Measurements from ENCODE around the gene AUTS2. TPM values are rescaled to one million over a fixed set of nuclear protein-coding genes. Genes with fewer than 3 reads are reported as not detected.
"Not testable (repeated sequence)": the region's sequence is repeated elsewhere in the genome, so short reads cannot be mapped to it uniquely, and the experiment has no call there.

The AUTS2 gene
- polyA plus RNA-seq, 3 donors: 3.1 to 8.3 (median 7.9) TPM

- 82 to 94% (median 92%) methylated on average over 17 of the region's 17 CpGs for WGBS, 3 donors
- H3K27ac ChIP-seq (ENCODE audit: low read depth, low read length): no peak overlapping the region
These were observed 1040.2 kb downstream of the AUTS2 start for GRCh38 chr7:70638158-70639107.

DNA sequence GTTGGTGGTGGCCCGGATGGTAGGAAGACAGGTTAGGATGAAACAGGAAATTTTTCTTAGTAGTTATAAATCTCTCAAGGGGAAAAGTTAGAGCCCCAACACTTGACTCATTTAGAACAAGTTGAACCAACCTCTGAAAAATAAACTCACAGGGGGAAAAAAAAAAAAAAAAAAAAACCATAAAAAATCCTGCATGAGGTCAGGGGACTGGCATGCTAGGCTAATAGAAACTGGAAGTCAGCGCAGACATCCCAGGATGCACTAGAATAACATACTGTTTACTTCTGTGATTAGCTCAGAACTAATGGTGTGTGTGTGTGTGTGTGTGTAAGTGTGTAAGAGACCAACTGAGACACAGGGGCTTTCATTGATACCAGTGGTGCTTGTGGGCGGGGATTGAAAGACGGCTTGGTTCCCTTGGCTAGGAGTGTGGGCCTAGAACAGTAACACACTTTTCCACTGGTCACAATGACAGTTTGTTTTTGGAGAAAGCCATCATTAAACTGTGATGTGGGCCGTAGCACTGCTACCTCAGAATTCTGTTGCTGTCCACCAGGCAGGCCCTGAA, 1042.1 kb downstream of the AUTS2 start:
- H3K27ac ChIP-seq (ENCODE audit: low read depth, low read length): no peak overlapping the region
- 88 to 98% (median 91%) methylated on average over 5 of the region's 5 CpGs for WGBS, 3 donors

DNA sequence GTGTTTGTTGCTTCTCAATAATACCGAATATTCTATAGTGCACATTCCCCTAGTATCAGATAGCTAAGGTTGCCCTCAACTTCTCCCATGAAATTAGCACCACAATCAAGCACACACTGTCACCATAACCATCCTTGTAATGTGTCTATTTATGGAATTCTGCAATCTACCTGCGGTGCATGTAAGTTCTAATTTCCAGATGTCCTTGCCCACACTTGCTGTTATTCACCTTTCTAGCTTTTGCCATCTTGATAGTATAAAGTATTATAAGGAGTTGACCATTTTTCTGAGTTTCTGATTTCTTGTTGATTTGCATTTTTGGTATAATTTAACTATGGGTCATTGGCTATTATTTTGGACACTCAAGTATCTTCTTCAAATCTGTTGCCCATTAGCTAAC, 1043.6 kb downstream of the AUTS2 start:
- 94 to 96% (median 95%) methylated on average over 2 of the region's 2 CpGs for WGBS, 3 donors

GRCh38 chr7:70645279-70645678, 1047.0 kb downstream of the AUTS2 start:
- H3K27ac ChIP-seq (ENCODE audit: low read depth, low read length): no peak overlapping the region
- 81 to 92% (median 82%) methylated on average over 8 of the region's 8 CpGs for WGBS, 3 donors

More for the DNA sequence above, 1043.6 kb downstream of the AUTS2 start:
- H3K27ac ChIP-seq (ENCODE audit: low read depth, low read length): no peak overlapping the region

- WGBS, 3 donors: 74 to 92% (median 91%) methylated on average over 10 of the region's 10 CpGs
- no peak overlapping the region for H3K27ac ChIP-seq (ENCODE audit: low read depth, low read length)
These were observed 1047.6 kb downstream of the AUTS2 start for GRCh38 chr7:70645876-70646351.

- no peak overlapping the region for H3K27ac ChIP-seq (ENCODE audit: low read depth, low read length)
- 89 to 93% (median 92%) methylated on average over 14 of the region's 14 CpGs for WGBS, 3 donors
These were observed 1048.4 kb downstream of the AUTS2 start for GRCh38 chr7:70646536-70647248.

- 76 to 90% (median 79%) methylated on average over 9 of the region's 9 CpGs for WGBS, 3 donors
- no peak overlapping the region for H3K27ac ChIP-seq (ENCODE audit: low read depth, low read length)
These were observed 1049.7 kb downstream of the AUTS2 start for GRCh38 chr7:70647801-70648498.

GRCh38 chr7:70648499-70648861, 1050.2 kb downstream of the AUTS2 start:
- WGBS, 3 donors: 91 to 93% (median 92%) methylated on average over 7 of the region's 7 CpGs

GRCh38 chr7:70649323-70649722, 1051.0 kb downstream of the AUTS2 start:
- H3K27ac ChIP-seq (ENCODE audit: low read depth, low read length): no peak overlapping the region
- 88 to 95% (median 95%) methylated on average over 5 of the region's 5 CpGs for WGBS, 3 donors

More at GRCh38 chr7:70648499-70648861, 1050.2 kb downstream of the AUTS2 start:
- not testable (repeated sequence) for H3K27ac ChIP-seq (ENCODE audit: low read depth, low read length)

DNA sequence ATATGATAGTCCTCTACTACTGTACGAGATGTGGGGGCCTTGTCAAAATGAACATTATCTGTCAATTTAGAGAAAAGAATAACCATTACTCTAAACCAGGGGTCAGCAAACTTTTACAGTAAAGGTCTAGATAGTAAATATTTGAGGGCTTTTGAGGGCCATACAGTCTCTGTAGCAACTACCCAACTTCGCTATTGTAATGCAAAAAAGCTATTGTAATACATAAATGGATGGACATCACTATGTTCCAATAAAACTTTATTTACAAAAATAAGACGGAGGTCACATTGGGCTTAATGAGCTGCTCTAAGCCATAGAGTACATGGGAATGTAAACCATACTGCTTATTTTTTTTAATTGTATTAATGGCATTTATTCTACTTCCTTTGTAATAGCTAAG, 1055.9 kb downstream of the AUTS2 start:
- 91 to 100% (median 95%) methylated on average over 3 of the region's 3 CpGs for WGBS, 3 donors
- H3K27ac ChIP-seq (ENCODE audit: low read depth, low read length): no peak overlapping the region

DNA sequence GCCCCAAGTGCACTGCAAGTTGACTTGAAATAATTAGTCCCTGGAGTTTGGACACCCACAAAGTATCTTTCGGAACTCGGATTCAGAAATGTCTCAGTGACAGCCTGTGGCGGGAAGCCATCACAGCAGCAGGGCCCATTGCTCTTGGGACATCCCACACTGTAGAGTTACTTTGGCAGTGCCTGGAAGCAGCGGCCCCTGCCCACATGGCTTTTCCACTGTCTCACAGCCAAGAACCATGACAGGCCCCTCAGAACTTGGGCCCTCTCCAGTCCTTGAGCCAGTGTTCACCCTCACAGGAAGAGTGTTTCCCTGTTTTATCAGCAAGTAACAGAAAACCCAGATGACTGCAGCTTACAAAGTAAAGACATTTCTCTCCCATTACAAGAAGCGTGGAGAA, 1056.7 kb downstream of the AUTS2 start:
- H3K27ac ChIP-seq (ENCODE audit: low read depth, low read length): no peak overlapping the region
- 67 to 83% (median 76%) methylated on average over 5 of the region's 5 CpGs for WGBS, 3 donors

GRCh38 chr7:70655694-70656093, 1057.4 kb downstream of the AUTS2 start:
- no peak overlapping the region for H3K27ac ChIP-seq (ENCODE audit: low read depth, low read length)
- WGBS, 3 donors: 72 to 94% (median 93%) methylated on average over 3 of the region's 3 CpGs

DNA sequence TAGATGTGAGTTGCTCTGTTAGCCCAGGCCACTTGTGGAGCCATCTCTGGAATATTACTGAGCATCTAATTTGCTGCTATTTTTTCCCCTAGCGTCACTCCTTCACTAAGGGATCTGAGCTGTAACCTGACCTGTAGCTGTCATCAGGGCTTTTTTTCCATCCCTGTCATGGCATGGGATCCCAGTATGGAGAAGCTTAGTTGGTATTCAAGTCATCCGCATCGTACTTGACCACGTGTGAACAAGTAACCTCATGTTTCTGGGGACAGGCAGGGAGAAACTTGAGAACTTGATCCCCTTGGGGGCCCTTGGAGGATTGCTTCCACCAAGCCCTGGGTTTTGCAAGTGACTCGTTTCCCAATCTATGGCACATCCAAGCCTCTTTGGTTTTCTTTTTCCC, 1059.3 kb downstream of the AUTS2 start:
- no peak overlapping the region for H3K27ac ChIP-seq (ENCODE audit: low read depth, low read length)
- 84 to 90% (median 85%) methylated on average over 5 of the region's 5 CpGs for WGBS, 3 donors

- 91 to 96% (median 95%) methylated on average over 9 of the region's 9 CpGs for WGBS, 3 donors
- no peak overlapping the region for H3K27ac ChIP-seq (ENCODE audit: low read depth, low read length)
These were observed 1059.8 kb downstream of the AUTS2 start for GRCh38 chr7:70657989-70658632.

- WGBS, 3 donors: 85 to 95% (median 87%) methylated on average over 8 of the region's 8 CpGs
- H3K27ac ChIP-seq (ENCODE audit: low read depth, low read length): no peak overlapping the region
These were observed 1061.0 kb downstream of the AUTS2 start for GRCh38 chr7:70659263-70659662.

DNA sequence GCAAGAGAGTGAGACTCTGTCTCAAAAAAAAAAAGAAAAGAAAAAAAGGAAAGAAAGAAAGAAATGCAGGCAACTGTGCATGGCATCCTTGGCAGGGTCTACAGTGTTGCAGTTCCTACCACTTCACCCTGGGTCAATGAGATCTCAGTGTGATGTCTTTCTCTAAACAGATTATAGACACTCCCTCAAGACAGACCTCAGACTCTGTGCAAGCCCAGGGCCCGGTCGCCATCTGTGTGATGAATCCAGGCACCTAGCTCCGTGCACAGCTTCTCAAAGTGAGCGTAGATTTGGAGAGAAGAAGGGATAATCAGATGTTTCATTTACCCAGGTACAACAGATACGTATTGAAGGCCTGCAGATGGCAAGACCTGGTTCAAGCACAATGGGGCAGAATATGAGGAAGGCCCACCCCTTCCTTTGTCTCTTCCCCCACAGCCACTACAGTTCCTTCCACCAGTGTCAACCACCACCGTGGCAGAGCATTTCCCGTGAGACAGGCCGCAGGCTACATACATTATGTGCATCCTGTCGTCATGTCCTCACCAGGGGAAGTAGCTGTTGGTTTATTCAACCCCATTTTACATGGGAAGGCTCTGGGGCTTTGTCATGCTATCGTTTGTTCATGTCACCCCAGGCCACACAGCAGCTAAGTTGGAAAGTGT, 1062.0 kb downstream of the AUTS2 start:
- WGBS, 3 donors: 78 to 92% (median 85%) methylated on average over 10 of the region's 10 CpGs
- H3K27ac ChIP-seq (ENCODE audit: low read depth, low read length): no peak overlapping the region

- H3K27ac ChIP-seq (ENCODE audit: low read depth, low read length): no peak overlapping the region
- WGBS, 3 donors: 81 to 96% (median 94%) methylated on average over 3 of the region's 3 CpGs
These were observed 1062.5 kb downstream of the AUTS2 start for GRCh38 chr7:70660819-70661191.
